ENCODE results near the gene OOEP.
"Not testable (repeated sequence)": the region's sequence is repeated elsewhere in the genome, so short reads cannot be mapped to it uniquely, and the experiment has no call there.

OOEP gene

DNA sequence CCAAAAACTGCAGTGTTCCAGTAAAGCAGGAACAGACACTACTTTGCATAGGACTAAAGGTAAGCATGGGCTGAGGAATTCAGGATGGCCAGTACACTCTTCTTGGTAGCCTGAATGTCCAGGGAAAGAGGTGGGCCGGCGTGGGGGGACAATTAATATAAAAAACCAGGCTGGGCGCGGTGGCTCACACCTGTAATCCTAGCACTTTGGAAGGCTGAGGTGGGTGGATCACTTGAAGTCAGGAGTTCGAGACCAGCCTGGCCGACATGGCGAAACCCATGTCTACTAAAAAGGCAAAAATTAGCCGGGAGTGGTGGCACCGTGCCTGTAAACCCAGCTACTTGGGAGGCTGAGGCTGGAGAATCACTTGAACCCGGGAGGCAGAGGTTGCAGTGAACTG lies 11.8 kb upstream of the OOEP start:
- H3K4me1 Mint-ChIP-seq, H3K27ac Mint-ChIP-seq, CTCF ChIA-PET, H3K4me3 Mint-ChIP-seq, H3K9me3 Mint-ChIP-seq, DNase-seq, H3K36me3 Mint-ChIP-seq: not testable (repeated sequence)
- H3K27me3 Mint-ChIP-seq, result peaks cover 14% of the 10 kb centered on the region

DNA sequence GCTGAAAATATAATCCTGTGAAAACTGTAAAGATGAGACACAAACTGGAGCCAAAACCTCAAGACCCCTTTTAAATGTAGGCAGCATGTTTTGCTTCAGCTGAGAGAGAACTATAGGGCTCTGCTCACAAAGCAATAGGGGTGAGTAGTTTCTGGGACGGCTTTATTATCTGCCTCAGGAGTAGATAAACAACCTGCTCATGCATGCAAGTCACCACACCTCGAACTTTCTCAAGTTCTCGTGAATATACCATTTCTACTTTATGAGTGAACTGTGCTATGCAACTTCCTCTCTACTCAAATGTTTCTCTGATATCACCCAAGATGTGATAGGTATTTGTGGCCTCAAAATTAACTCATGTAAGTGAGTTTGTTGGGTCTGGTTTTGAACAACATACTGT lies 7.5 kb upstream of the OOEP start:
- no peaks in the 10 kb centered on the region for H3K36me3 Mint-ChIP-seq
- CTCF ChIA-PET, result interaction anchor here (0.7 to 1.4 kb wide), 2 partner anchors 91 to 170 kb away, joined by 3 to 4 read pairs; no protein-coding TSS in a partner anchor
- H3K27me3 Mint-ChIP-seq, result peaks cover 5% of the 10 kb centered on the region
- no peak for DNase-seq
- H3K27ac Mint-ChIP-seq, result no peak overlapping the region
- no peaks in the 10 kb centered on the region for H3K9me3 Mint-ChIP-seq
- H3K4me1 Mint-ChIP-seq, result no peaks in the 10 kb centered on the region
- H3K4me3 Mint-ChIP-seq, result no peak overlapping the region

DNA sequence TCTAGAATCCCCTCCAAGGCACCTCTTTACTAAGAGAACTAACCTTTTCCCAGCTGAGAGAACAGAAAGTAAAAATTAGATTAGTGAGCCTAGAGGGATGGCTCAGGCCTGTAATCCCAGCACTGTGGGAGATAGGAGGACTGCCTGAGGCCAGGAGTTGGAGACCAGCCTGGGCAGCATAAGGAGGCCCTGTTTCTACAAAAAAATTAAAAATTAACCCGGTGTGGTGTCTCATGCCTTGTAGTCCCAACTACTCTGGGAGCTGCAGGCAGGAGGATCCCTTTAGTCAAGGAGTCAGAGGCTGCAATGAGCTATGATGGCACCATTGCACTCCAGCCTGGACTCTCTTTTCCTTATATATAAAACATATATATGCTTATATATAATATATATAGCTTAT lies 5.5 kb upstream of the OOEP start:
- Mint-ChIP-seq H3K27ac (no peak overlapping the region), H3K4me3 (no peak overlapping the region), H3K27me3 (no peaks in the 10 kb centered on the region), H3K4me1 (no peaks in the 10 kb centered on the region), H3K9me3 (no peaks in the 10 kb centered on the region), H3K36me3 (no peaks in the 10 kb centered on the region)
- CTCF ChIA-PET, result no interaction called here
- DNase-seq, result no peak

DNA sequence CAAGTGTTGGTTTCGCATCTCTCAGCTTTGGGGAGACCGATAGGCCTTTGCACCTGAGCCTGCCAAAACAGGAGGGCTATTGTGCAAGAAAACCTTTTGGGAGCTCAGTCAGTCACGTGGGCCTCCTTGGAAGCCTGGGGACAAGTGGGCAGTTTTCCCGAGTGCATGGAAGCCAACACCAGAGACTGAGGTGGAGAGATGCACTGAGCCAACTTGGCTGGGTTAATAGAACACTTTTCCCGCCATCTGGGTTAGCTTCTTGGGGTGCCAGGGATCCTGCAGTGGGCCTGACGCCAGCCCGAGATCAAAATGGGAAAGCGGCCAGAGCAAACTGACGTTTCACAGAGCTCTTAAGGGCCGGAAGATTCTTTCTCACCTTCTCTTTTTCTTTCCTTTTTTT lies 2.8 kb upstream of the OOEP start:
- no peak overlapping the region for H3K4me3 Mint-ChIP-seq
- no peaks in the 10 kb centered on the region for H3K4me1 Mint-ChIP-seq
- no peaks in the 10 kb centered on the region for H3K36me3 Mint-ChIP-seq
- CTCF ChIA-PET, result no interaction called here
- no peak overlapping the region for H3K27ac Mint-ChIP-seq
- H3K9me3 Mint-ChIP-seq, result no peaks in the 10 kb centered on the region
- peaks cover 4% of the 10 kb centered on the region for H3K27me3 Mint-ChIP-seq
- no peak for DNase-seq

DNA sequence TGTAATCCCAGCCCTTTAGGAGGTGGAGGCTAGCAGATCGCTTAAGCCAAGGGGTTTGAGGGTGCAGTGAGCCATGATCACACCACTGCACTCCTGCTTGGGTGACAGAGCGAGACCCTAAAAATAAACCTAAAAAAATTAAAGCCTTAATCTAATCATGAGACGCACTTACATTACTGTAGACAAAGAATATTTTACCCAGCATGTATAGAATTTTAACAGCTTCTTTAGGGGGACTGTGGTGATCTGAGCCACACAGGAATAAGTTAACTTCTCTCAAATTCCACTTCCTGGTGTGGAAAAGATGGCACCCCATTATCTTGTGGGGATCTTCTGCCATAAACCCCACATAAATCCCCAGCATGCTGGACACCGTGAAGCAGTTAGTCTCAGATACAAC lies 2.3 kb upstream of the OOEP start:
- Mint-ChIP-seq H3K27ac (no peak overlapping the region), H3K27me3 (peaks cover 4% of the 10 kb centered on the region), H3K4me1 (no peaks in the 10 kb centered on the region), H3K4me3 (no peak overlapping the region), H3K9me3 (no peaks in the 10 kb centered on the region), H3K36me3 (no peaks in the 10 kb centered on the region)
- no peak for DNase-seq
- CTCF ChIA-PET, result no interaction called here

DNA sequence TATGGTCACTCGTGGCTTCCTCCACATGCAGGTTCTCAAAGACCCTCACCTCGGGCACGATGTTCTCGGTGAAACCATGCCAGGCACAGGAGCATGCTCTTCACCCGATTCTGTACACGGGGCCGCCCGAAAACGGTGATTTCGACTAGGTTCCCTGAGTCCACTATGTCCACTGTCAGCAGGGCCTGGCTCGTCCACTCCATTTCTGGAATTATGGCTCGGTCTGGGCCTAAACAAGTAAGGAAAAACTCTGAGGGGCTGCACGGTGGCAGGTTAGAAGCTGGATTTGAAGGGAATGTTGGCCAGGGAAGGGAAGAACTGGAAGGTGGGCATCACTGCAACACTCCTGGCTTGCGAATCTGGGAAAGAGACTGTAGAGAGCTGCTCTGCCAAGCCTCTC lies 540 bp downstream of the OOEP start:
- no peaks in the 10 kb centered on the region for H3K9me3 Mint-ChIP-seq
- H3K4me3 Mint-ChIP-seq, result no peak overlapping the region
- H3K27ac Mint-ChIP-seq, result no peak overlapping the region
- no peaks in the 10 kb centered on the region for H3K4me1 Mint-ChIP-seq
- peaks cover 4% of the 10 kb centered on the region for H3K27me3 Mint-ChIP-seq
- H3K36me3 Mint-ChIP-seq, result no peaks in the 10 kb centered on the region
- CTCF ChIA-PET, result no interaction called here
- DNase-seq, result no peak

DNA sequence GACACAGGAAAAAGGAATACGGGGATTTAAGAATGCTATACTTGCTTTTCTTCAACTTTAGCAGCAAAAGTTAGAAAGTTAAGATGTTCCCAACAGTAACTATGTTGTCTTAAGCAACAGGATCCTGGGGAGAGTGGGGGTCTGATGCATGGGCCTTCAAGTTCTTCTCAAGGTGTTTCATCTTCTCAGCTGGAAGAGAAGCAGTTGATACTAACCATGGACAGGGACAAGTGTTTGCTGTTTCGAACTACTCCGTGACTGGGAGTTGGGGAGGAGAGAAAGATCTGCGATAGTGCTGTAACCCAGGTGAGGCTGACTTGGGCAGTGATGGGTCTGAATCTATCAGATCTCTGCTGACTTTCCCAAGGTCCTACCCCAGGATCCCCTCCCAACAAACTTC lies 1.0 kb downstream of the OOEP start:
- Mint-ChIP-seq H3K9me3 (no peaks in the 10 kb centered on the region), H3K27ac (no peak overlapping the region), H3K4me3 (no peak overlapping the region), H3K4me1 (no peaks in the 10 kb centered on the region), H3K27me3 (peaks cover 4% of the 10 kb centered on the region), H3K36me3 (no peaks in the 10 kb centered on the region)
- DNase-seq, result no peak
- CTCF ChIA-PET, result no interaction called here

DNA sequence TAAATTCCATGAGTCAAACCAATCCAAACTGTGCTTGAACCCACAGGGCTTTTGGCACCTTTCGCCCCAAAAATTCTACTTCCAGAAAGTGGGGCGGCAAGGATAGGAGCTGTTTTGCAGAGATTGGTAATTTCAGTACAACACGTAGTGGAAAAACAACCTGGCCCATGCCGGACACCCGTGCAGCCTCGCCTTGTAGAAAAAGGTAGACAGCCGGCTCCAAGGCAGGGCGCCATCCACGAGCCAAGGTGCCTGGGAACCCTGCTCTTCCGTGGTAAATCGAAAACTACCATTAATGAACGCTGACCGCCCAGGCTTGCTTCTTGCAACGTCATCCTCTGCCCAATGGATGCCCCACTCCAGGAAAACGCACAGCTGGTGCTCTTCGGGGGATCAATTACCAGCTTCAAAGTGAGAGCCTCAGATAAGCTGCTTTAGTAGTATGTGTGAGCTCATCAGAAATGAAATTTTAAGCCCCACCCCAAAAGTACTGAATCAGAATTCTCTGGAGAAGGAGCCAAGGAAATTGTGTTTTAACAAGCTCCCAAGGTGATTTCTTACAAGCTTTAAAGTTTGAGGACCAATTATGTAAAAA lies 1.8 kb downstream of the OOEP start:
- H3K27ac Mint-ChIP-seq, result no peak overlapping the region
- no peak for DNase-seq
- H3K27me3 Mint-ChIP-seq, result peaks cover 11% of the 10 kb centered on the region
- H3K36me3 Mint-ChIP-seq, result no peaks in the 10 kb centered on the region
- no peak overlapping the region for H3K4me3 Mint-ChIP-seq
- no peaks in the 10 kb centered on the region for H3K9me3 Mint-ChIP-seq
- CTCF ChIA-PET, result no interaction called here
- H3K4me1 Mint-ChIP-seq, result no peaks in the 10 kb centered on the region

DNA sequence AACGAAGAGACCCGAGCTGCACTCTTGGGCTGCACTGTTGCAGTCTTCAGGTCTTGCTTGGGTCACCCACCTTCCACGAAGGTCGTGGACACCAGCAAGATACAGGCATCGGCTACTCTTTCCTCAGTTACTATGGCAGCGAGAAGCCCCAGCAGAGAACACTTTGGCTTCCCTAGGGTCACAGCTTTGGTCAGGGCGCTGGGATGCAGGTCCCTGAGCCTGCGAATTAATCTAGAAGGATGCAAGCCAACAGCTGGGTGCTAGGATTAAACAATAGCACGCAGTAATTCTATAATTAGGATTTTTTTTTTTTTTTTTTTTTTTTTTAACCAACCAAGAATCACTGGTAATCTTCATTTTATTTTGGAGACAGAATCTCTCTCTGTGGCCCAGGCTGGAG lies 5.1 kb downstream of the OOEP start:
- no peaks in the 10 kb centered on the region for H3K9me3 Mint-ChIP-seq
- no peak overlapping the region for H3K27ac Mint-ChIP-seq
- peaks cover 22% of the 10 kb centered on the region for H3K27me3 Mint-ChIP-seq
- no peak for DNase-seq
- H3K4me1 Mint-ChIP-seq, result no peaks in the 10 kb centered on the region
- no peaks in the 10 kb centered on the region for H3K36me3 Mint-ChIP-seq
- CTCF ChIA-PET, result no interaction called here
- no peak overlapping the region for H3K4me3 Mint-ChIP-seq

DNA sequence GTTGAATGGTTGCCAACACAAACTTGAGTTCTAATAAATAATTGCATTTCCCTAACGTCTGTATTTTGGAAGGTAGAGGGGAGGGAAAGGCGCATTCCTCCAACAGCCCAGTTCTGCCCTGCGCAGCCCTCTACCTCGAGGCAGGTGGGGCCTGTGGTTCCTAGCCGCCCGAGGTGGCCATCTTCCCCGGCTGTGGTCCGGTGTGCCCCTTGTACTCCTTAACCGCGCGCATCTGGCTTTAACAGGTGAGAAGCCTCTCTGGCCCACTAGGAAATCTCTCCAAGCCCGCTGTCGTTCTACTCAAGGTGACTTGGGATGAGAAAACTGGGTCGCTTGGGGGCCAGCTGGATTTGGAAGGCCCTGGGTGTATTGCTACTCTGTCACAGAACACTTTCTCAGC lies 5.6 kb downstream of the OOEP start:
- H3K9me3 Mint-ChIP-seq, result no peaks in the 10 kb centered on the region
- no peak overlapping the region for H3K4me3 Mint-ChIP-seq
- H3K27me3 Mint-ChIP-seq, result peaks cover 22% of the 10 kb centered on the region
- no peak overlapping the region for H3K27ac Mint-ChIP-seq
- DNase-seq, result no peak
- no peaks in the 10 kb centered on the region for H3K4me1 Mint-ChIP-seq
- CTCF ChIA-PET, result no interaction called here
- no peaks in the 10 kb centered on the region for H3K36me3 Mint-ChIP-seq

DNA sequence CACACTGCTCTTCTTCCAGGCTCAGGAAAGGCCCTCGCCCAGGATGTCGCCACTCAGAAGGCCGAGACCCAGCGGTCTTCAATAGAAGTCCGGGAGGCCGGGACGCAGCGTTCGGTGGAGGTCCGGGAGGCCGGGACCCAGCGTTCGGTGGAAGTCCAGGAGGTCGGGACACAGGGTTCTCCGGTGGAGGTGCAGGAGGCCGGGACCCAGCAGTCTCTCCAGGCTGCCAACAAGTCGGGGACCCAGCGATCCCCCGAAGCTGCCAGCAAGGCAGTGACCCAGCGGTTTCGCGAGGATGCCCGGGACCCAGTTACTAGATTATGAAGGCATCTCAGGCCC lies 6.2 kb downstream of the OOEP start:
- Mint-ChIP-seq H3K27ac (no peak overlapping the region), H3K36me3 (no peaks in the 10 kb centered on the region), H3K4me1 (no peaks in the 10 kb centered on the region), H3K4me3 (no peak overlapping the region), H3K9me3 (no peaks in the 10 kb centered on the region), H3K27me3 (peaks cover 22% of the 10 kb centered on the region)
- no peak for DNase-seq
- CTCF ChIA-PET, result no interaction called here

DNA sequence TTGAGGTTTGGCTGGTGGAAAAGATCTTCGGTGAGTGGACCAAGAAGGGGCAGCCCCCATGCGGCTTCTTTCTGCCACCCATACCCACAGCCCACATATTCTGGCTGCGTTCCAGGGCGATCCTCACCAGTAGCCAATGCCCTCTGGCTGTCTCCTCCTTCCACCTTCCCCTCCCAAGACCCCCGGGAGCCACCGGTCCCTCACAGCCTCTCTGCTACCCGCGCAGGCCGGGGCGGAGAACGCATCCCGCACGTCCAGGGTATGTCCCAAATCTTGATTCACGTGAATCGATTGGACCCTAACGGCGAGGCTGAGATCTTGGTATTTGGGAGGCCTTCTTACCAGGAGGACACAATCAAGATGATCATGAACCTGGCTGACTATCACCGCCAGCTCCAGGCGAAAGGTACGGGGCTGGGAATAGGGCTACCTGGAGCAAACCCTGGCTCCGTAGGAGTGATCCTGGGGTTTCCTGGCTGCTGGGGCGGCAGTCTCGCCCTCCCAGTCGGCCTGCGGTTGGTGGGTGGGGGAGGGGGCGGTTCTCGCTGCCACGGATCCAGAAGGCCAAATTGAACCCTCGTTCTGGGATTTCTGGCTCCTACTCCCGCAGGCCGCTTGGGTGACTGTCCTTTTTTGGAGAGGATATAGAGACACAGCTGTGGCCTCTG lies 6.7 kb downstream of the OOEP start:
- CTCF ChIA-PET, result no interaction called here
- Mint-ChIP-seq H3K27ac (no peak overlapping the region), H3K4me1 (no peaks in the 10 kb centered on the region)

DNA sequence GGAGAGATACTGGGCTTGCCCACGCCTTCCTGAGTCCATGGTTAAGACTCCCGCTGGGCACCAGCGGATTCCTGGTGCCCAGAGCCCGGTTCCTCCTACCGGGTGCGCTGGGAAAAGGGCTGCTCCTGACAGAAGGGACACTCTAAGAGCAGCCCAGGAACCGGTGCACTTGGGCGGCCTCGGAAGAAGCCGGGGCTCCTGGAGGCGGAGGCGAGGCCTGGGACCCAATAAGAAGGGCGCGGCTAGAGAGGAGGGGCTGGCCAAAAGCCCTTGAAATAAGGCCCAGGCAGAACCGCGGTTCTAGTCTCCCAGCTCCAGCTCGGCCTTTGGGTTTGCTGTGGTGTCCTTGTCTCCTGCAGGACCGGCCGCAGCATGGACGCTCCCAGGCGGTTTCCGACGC lies 7.3 kb downstream of the OOEP start, which contains the start of gene KHDC3L:
Gene KHDC3L, plus strand, starts transcription at position 301 of the 400 bp plus-strand sequence. Its CDS starts 72 bp downstream, at position 373.
- no peaks in the 10 kb centered on the region for H3K4me1 Mint-ChIP-seq
- peaks cover 26% of the 10 kb centered on the region for H3K27me3 Mint-ChIP-seq
- no peaks in the 10 kb centered on the region for H3K9me3 Mint-ChIP-seq
- H3K36me3 Mint-ChIP-seq, result no peaks in the 10 kb centered on the region
- H3K4me3 Mint-ChIP-seq, result no peak within 1 kb of the TSS
- DNase-seq, result no peak
- CTCF ChIA-PET, result no interaction called here
- no peak within 1 kb of the TSS for H3K27ac Mint-ChIP-seq

More for the DNA sequence above, 6.7 kb downstream of the OOEP start:
- Mint-ChIP-seq H3K4me3 (no peak overlapping the region), H3K27me3 (peaks cover 24% of the 10 kb centered on the region), H3K36me3 (no peaks in the 10 kb centered on the region), H3K9me3 (no peaks in the 10 kb centered on the region)
- DNase-seq, result no peak

DNA sequence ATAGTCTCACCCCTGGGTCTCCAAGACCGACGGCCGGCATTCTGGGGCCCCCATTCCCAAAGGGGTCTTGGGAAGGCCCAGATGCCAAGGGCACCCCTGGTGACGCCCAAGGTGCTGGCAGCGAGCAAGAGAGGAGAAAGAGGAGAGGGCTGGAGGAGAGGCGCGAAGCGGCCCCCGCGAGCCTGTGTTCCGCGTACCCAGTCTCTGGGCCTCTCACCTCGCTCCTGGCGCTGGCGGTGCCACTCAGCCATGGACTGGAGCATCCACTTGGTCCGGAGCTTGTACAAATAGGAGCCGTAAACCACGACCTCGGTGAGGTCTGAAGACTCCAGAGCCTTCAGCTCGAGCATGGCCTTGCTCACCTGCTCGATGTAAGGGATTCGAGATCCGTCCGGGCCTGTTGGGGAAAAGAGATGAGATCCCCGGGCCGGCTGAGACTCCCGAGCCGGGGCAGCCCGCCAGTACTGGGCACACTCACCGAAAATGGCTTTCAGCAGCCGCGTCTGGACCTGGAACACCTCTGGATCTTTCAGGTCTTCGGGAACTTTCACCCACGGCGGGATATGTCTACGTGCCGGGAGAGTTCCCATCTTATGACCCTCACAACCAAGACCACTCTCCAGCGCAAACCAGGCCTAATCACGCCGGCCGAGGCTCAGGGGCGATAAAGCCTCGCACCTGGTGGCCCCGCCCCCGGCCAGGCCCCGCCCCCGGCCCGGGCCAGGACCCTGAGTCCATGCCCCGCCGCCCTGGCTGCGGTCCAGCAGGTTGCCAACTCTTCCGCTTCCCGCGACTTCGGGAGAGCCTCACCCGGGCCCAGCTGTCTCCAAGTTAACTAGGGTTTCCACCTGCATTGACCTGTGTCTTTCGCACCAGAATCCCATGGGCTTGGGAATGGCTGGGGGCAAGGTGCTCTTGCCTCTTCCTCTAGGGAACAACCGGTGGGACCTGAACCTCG lies 15.8 kb downstream of the OOEP start, which contains the start of gene DPPA5:
Gene DPPA5, minus strand, starts transcription at position 641 of the 958 bp plus-strand sequence. Its CDS starts 51 bp downstream, at position 590.
- Mint-ChIP-seq H3K9me3 (no peaks in the 10 kb centered on the region), H3K36me3 (no peaks in the 10 kb centered on the region), H3K4me3 (no peak within 1 kb of the TSS), H3K4me1 (no peaks in the 10 kb centered on the region), H3K27me3 (peaks cover 59% of the 10 kb centered on the region), H3K27ac (no peak within 1 kb of the TSS)
- DNase-seq, result no peak
- CTCF ChIA-PET, result no interaction called here

DNA sequence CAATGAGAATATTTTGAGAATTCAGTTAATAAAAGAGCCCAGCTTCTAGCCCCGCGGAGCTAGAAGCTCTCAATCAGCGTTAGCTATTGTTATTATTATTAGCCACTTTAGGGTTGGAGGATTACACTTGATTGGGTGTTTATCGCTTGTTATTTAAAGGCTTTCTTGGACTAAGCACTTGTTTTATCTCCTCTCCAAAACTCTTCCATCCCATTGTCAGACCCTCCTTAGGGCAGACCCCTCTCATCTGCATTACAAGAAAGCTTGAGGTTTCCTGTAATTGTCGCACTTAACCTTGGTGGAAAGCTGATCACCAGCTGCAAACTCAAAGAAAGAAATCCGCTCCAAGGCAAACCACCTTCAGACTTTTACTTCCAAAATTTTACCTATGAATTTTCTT lies 20.4 kb downstream of the OOEP start:
- no peak for DNase-seq
- Mint-ChIP-seq H3K27me3 (peaks cover 71% of the 10 kb centered on the region), H3K36me3 (no peaks in the 10 kb centered on the region), H3K4me3 (no peak overlapping the region), H3K4me1 (no peaks in the 10 kb centered on the region), H3K27ac (no peak overlapping the region), H3K9me3 (no peaks in the 10 kb centered on the region)
- CTCF ChIA-PET, result interaction anchor here (1.5 kb wide), 1 partner anchor 39 kb away, joined by 4 read pairs; no protein-coding TSS in a partner anchor
